Islet of Langerhans (tissue), 1 donor: ENCODE results near the gene LSAMP.

ENCODE experiments used
- FAIRE-seq: peaks from one replicate; lab custom pipeline; 2011; peaks lifted over from hg19 to GRCh38; lab: Jason Lieb, UNC

LSAMP gene

DNA sequence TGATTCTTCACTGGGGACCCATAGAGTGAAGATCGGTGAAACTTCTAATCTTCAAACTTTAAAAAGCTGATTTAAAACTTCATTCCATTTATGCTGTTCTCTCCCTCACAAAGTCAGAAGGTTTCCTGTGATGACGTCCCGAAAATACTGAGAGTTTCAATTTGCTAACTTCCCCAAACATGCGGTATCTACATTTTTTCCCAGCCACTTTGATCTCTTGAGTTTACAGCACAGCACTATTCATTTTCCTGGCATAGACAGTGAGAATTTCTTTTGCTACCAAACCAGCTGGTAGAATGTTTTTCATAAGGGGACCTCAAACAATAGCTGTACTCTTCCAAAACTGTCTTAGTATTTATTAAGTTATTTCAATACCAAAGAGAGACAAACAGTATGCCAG, 156.8 kb downstream of the LSAMP start:
- no peak for FAIRE-seq

DNA sequence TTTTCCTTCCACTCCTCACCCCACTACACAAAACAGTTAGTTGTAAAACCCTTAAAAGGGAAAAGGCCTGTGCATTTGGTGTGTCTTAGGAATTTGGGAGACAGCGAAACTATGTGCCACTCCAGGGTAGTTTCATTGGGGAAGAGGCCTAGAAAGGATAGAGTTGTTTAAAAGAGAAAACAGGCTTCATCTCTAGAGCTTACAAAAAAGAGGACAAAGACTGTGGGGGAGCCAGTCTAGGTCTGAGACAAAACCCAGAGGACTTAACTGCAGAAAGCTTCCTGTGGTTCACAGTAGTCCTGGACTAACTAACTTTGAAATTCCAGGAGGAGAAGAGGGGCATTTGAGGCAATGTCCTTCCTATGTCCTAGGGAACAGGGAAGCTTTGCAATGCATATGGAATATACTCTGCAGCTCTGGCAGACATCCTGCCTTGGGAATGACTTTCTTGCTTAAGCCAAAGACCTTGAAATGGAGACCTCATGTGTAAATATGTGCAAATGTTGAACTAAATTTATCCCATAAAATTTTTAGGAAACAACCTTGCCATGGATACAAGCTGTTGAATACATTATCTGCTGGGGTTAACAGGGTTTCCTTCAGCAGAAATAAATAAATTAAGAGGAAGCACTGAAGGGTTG, 159.4 kb downstream of the LSAMP start:
- FAIRE-seq: no peak

DNA sequence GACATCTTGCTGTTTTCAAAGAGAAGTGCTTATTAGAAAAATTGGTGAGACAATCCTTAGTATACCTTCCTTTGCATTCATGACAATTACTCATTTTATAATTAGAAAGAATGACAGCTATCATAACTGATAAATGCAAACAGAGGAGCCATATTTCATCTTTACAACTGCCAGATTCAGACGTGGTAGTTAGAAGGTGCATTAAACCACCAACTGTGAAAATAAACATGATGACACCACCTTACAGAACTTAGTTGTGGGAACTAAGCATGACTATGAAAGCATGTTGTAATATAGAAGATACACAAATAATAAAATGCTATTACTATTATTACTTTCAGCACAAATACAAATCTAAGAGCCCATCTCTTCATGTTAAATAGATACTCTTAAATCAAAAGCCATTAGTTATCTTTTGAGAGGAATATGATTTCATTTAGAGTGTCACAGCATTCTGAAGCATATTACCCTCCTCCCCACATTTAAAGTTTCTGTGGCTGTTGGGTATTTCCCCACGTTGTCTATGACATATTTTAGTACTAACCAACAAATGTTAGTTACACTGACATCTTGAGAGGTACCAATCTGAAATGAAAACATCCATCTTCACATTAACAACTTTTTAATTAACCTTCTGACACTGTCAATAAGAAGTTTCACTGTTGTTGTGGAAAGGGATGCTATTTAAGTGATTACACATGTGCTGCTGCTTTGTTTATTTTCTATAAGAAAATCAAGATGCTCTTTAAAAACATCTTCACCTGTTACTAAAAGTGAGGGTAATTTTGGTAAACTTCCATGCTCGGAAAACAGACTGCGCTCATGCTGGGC, 163.8 kb downstream of the LSAMP start:
- no peak for FAIRE-seq

DNA sequence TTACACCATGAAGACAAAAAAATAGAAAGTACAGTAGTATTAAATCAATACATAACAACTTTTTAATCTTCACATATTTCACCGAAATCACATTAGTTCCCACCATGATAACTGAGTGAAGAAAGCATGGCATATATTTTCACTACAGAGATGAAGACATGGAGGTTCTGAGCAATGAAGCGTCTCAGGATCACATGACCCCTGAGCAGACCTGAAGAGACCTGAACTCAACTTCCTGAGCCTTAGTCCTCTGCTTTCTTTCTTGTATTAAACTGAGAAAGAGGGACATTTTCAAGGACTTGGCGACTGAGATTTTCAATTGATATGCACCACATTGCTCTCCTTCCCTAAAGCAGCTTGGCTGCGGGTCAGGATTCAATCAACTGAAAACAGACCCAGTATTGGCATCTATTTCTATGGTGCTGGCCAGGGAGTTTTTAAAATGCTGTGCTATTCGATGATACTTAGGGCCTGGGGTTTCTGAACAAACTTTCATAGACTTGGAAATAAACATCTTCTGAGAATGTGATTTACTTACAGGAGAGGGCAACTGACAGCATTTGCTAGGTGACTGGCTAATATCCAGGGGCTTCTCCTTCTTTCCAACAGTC, 165.1 kb downstream of the LSAMP start:
- FAIRE-seq: no peak

DNA sequence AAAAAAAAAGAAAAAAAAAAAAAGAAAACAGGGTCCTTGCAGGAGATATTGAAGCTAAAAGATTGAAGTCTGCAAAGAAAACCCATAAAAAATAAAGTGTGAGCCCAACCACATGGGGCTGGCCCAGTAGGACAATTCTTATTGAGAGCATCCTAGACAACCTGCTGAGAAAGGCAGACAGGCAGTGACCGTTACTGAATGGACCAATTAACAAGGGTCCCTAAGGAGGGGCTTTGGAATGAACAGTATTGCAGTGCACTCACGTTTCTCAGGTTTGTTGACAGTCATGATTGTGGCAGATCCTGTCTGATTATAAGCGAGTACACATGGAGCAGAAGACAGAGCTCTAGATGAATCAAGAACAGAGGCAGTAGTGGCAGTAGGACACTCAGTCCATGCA, 168.6 kb downstream of the LSAMP start:
- no peak for FAIRE-seq

DNA sequence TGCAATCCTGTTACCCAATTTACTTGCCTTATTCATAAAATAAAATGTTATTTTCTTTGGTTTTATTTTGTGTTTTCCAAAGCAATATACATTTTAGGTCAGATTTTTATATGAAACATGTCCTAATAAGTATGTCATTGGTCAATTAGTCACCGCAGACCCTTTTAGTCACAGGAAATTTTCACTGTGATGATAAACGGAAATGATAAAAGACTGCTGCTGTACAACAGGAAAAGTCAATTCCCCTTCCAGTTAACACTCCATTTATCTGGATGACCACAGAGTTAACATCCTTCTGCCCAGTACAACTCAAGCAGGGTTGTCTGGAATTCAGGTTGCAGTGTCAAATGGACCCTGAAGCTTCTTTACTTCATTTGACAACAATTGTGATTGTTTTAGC, 175.2 kb downstream of the LSAMP start:
- FAIRE-seq: peak; percentile 87

DNA sequence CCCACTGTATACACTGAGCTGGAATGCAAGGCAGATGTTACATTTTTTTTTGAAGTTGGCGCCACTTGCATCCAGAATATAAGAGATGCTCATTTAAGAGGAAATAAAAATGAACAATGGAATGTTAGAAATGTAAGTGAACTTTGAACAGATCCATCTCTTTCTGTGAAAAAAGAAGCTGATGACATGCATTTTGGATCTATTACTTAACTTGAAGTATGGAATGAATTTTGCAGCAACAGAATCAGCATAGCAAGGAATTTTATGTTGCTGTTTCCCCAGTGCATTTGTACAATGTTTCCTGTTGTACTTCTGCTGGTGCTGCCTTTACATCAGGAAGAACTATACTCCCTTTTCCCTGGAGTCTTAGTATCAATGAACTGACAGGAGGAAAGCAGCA, 178.2 kb downstream of the LSAMP start:
- no peak for FAIRE-seq

DNA sequence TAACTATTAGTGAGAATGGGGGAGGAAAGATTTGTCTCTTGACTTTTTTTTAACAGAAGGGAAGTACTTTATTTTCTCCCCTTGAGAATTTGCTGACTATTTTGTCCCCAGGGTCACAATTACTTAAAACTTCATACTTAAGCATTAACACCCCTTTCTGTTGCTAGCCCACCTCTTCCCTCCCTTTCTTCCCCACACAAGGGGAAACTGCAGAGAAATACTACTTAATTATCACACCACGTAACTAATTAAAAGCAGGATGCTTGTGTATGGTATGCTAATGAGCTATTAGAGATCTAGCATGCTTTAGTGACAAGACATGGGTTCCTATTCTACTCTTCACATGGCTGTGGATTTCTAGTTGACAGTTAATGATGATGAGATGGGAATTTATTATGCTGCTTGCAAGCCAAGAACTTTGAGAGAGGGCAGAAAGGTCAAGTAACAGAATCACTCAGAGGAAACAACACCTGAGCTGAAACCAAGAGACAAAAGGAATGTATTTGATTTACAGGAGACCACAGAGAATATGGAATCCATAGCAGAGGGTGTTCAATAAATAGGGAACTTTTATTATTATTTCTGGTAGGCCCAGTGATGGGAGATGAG, 179.2 kb downstream of the LSAMP start:
- FAIRE-seq: no peak

DNA sequence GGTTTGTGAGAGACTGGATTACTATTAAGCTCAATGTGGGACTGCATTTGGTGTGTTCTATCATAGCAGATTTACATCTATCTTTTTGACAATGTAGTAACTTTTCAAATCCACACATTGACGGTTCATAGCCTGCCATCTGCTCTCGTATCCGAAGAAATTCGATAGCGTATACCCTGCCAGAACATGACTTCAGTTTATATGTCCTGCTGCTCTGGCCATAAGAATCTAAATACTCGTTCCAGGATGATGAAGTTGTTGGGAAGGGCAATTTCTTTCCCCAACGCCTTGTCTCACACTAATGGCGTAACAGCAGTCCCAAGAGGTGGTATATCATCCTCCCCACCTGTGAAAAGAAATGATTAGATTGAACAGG, 180.0 kb downstream of the LSAMP start:
- no peak for FAIRE-seq

DNA sequence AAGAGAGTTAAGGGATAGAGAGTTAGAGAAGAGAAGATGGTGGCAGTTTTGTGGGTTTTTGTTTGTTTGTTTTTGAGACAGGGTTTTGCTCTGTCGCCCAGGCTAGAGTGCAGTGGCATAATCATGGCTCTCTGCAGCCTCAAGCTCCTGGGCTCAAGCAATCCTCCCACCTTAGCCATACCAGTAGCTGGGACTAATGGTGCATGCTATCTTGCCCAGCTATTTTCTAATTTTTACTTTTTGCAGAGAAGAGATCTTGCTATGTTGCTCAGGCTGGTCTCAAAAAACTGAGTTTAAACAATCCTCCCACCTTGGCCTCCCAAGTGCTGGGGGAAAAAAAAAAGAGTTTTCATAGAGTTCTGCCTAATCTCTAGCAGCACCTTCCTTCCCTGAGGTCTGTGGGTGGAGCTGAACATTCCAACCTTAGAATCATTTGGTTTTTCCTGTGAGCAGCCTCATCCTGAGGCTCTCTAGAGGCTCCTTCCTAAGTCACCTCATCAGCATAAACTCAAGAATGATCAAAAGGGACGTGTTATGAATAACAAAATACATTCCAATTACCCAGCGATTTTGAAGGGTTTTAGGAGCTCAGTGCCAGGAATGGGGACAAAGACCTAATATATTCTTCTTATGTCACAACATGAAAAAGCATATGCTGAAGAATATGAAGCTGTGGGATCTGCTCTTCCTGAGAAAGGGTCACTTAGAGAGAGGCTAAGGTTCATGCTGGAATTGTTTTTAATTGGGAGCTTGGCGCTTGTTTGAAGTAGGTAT, 180.6 kb downstream of the LSAMP start:
- no peak for FAIRE-seq

DNA sequence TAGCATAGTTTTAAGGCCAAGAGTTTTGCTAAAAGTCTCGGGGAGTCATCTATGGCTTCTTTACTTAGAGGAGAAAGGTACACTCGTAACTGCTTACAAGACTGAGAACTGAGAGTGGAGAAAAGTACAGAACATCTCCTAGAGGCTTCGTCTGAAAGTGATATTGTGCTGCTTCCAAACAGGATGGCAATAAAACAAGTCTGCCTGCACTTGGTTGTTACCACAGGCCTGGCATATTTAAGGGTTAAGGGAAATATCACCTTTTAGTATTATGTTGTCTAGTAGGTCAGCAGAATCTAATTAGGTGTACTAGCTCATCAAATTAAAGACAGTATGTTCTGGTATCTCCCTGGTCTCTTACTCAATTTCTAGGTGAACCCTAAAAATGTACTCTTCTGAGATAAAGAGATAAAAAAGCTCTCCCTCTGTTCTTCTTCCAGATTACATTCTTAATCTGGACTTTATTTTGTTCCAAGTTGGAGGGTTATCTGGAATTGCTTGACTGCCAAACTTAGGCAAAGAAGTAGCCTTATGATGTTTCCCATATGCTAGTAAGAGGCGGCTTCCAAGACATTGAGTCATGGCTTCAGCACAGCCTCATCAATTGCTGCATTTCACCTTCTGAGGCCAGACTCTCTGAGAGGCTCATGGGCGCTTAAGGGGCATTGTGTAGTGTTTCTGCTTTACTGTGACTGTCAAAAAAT, 181.3 kb downstream of the LSAMP start:
- FAIRE-seq: no peak

DNA sequence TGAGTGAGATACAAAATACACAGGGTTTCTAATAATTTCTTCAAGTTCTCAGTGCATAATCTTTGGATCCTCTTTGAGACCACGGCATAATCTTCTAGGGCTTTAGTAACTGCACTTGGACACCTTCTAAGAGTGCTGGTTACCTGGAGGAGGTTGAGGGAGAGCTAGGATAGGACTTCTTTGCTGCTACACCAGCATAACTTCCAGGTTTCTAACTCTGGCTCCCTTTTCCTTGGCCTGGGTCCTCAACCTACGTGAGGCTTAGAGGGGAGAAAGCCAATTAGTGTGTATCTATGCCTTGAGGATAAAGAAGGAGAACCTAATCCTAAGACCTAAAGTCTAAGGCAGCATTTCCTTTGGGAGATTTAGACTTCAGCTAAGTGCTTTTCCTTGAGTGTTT, 184.8 kb downstream of the LSAMP start:
- FAIRE-seq: no peak

DNA sequence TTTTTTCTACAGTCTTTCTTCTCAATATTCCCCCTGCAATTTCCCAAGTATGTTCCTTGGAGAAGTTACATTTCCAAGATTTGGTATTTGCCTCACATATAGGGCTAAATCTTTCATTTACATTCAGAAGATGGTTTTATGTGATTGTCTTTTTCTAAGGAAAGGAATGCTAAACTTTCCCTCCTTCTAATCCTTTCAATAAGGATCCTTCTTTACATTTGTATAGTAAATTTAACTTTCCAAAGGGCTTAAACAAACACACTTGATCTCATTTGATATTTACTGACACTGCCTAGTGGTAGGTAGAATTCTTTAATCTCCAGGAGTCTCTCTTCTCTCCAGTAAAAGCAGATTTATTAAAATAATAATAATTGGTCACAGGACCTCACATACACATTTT, 185.3 kb downstream of the LSAMP start:
- no peak for FAIRE-seq

DNA sequence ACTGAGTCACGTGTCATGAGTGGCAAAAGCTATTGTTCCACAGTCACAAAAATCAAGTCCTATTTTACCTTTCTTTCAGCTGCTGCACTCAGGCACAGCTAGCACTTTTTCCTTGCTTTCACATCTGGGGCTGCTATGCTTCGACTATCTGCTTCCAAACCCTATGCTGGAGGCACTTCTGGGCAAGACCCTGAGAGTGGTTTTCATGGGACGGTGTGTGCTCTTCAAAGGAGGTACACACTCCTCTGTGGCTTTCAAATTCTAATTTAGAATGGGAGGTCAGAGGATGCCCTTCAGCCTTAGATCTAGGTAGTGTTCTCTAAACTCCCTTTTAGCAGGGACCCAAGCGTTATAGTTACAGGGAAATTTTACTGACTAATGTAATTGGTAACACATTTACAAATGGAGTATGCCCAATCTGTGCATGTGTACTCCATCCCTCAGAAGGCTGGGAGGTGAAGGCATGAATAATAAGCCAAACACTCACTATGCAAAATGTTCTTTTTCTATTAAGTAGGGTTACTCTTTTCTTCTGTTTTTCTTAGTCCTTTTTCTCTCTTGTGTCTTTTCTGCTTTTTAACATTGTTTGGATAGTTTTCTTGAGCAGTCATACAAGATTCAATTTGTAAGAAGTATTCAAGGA, 188.3 kb downstream of the LSAMP start:
- peak; percentile 30 for FAIRE-seq

DNA sequence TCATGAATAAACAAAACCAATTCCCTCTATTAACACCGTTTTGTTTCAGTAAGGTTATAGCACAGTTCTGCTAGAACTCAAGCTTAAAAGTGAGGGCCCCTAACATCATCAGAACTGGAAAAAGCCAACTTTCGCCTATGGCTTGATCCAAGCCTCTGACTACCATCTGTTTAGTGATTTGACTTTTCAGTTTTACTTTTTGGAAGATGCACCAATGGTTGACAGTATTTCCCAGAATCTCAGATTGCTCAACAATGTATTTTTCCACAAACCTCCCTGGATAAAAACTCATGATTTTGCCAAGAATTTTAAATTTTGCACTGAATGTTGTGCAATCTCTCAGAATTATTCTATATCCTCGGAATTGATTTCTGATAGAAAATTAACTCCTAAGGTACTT, 190.7 kb downstream of the LSAMP start:
- FAIRE-seq: no peak

DNA sequence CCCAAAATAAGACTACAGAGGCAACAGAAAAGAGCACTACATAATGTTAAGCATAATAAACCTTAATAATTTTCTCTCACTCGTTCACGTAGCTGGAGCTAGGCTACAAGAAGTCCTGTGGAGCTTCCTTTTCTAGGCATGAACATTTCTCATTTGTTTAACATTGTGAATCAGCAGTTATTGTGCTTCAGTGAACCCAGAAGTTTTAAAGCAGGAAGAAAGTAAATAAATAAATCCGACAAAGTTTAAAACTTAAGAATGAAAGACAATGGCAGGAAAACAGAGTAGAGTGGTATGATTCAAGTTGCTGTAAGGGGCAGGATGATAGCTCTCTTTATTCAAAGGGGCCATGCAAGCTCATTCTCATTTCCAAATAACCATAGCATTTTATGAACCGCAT, 191.8 kb downstream of the LSAMP start:
- peak; percentile 68 for FAIRE-seq

DNA sequence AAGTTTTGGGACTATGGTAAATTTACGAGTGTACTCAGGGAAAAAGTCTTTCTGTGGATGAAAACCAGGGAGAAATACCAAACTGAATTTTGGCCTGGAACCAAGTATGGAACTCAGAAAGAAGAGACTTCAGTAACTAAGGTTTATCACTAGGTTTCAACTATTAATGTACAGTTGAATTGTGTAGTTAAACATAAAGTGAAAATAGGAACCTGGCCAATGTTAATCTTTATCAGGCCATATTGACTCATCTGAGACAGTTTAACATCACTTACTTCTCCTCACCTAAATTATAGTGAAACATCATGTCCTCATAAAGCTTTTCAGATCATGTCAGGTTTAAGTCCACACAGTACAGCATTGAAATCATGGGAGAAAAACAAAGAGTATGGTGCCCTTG, 197.7 kb downstream of the LSAMP start:
- FAIRE-seq: no peak

DNA sequence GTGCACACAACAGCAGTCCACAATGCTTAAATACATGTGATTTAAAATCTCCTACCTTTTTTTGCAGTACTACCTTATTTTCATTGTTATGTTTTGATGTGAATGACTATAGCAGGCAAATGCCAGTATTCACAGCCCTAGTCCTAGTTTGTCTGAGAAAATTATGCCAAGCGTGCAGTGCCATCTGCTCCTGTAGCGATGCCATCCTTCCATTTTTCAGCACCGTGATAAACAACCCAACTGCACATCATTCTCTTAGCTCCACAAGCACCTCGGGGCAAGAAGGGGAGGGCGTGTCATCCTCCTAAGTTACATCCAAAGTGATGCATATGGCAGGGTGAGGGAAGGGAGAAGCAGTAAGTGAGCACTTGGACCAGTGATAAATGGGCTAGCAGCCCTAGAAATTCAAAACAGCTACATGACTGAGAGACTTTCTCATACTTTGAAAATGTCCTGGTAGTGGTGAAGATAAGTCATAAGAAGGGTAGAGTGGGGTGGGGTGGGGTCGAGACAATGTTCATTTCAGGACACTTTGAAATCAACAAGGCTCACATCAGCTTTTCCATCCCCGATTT, 198.8 kb downstream of the LSAMP start:
- FAIRE-seq: no peak

DNA sequence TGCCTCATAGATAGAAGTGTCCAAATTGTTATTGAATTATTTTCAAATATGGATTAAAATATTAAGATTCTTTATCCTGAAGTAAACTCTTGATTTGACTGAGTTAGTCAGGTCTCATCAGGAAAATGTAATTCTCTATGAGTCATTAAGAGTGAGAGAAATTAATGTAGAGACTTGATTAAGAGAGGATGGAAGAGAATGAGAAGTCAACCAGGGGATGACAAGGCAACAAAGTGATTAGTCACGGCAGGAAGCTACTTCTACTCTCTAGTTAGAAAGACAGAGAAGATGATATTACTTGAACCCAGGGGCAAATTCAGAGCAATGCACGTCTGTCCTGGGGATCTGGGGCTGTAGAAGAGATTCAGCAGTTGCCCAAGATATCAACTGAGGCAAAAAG, 202.5 kb downstream of the LSAMP start:
- FAIRE-seq: no peak

DNA sequence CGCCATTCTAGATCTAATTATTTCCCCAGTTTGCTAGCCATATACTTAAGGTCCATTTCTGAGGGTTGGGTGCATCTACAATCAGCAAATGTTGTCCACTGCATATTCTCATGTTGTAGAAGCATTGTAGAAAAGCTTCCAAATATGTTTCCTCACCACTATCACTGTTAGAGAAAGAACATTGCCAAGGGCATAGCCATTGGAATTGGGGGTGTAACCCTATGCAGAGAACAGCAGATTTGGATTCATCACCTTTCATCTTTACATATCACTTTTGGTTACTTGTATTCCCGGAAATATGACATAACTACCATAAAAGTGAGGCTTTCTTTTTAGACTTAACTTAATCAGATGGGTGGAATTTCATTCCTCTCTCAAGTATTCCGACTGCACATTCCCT, 203.6 kb downstream of the LSAMP start:
- no peak for FAIRE-seq

DNA sequence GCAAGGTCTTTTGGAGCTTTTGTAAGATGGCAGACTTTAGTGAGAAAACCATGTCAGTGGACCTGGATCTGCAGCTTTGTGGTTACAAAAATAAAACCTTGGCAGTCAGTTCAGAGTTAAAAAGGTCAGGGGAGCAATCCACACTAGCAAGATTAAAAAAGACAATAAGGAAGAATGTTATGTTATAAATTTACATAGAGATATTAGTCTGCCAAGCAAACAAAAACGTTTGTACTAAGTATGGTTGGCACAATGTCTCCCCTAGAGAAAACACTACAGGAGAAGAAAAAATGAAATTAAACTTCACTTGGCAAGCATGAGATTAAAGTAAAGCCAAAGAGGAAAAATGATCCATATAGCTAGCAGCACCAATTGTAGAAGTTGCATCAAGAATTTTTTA, 205.0 kb downstream of the LSAMP start:
- no peak for FAIRE-seq
